ENCODE measurements around the gene ZNF124. TPM values are rescaled to one million over a fixed set of nuclear protein-coding genes. Genes with fewer than 3 reads are reported as not detected.

ZNF124 gene
- 11.6 and 18.6 TPM in 2 replicates for total RNA-seq

GRCh38 chr1:247171875-247172563, at the start of gene ZNF124:
Gene ZNF124, minus strand, starts transcription at chr1:247172020. Its CDS starts 143 bp downstream, at chr1:247171877.

Other genes starting within 250 kb of the ZNF124 start
- 17.7 and 17.9 TPM in 2 replicates for gene AHCTF1, start 240.1 kb downstream of the ZNF124 start, total RNA-seq
- gene ZNF695, start 164.0 kb downstream of the ZNF124 start, total RNA-seq: 2.0 and 4.4 TPM in 2 replicates
- 3.1 and 6.1 TPM in 2 replicates for gene ZNF670, start 93.2 kb downstream of the ZNF124 start, total RNA-seq
- 5.9 and 7.1 TPM in 2 replicates for gene ZNF669, start 67.7 kb downstream of the ZNF124 start, total RNA-seq
- not detected in 2 replicates for gene VN1R5, start 84.1 kb upstream of the ZNF124 start, total RNA-seq
- 31.1 and 34.4 TPM in 2 replicates for gene ZNF496, start 159.8 kb upstream of the ZNF124 start, total RNA-seq
- 0.25 and 0.53 TPM in 2 replicates for gene NLRP3, start 244.2 kb upstream of the ZNF124 start, total RNA-seq